ENCODE results near the gene ANKS1B. TPM values are rescaled to one million over a fixed set of nuclear protein-coding genes. Genes with fewer than 3 reads are reported as not detected.
"Not testable (repeated sequence)": the region's sequence is repeated elsewhere in the genome, so short reads cannot be mapped to it uniquely, and the experiment has no call there.

The ANKS1B gene
- total and polyA plus RNA-seq, 3 experiments from 2014 or later, result 0.39 to 0.60 TPM; not detected in 1

DNA sequence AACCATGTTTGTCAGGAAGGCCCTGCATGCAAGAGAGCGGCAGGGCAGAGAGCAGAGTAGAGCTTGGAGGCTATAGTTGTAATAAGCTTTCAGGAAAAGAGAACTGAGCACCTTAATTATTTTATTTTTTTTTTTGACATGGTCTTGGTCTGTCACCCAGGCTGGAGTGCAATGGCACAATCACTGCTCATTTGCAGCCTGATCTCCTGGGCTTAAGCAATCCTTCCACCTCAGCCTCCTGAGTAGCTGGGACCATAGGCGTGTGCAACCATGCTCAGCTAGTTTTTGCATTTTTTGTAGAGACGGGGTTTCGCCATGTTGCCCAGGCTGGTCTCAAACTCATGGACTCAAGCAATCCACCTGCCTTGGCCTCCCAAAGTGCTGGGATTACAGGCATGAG lies 950.5 kb downstream of the ANKS1B start:
- POLR2A ChIA-PET; DNase-seq; H3K9me3 Mint-ChIP-seq; H3K27me3 ChIP-seq (ENCODE audit: insufficient read depth, low read length, poor library complexity, severe bottlenecking); H3K36me3 ChIP-seq (ENCODE audit: insufficient read depth, low read length); H3K4me3 ChIP-seq (ENCODE audit: low read length); H3K27ac Mint-ChIP-seq; H3K36me3 Mint-ChIP-seq; H3K4me1 Mint-ChIP-seq; H3K4me3 Mint-ChIP-seq; H3K9me3 ChIP-seq (ENCODE audit: low read length); H3K4me1 ChIP-seq (ENCODE audit: insufficient read depth, low read length); H3K27me3 Mint-ChIP-seq; H3K27ac ChIP-seq (ENCODE audit: low read depth, low read length): not testable (repeated sequence)
- CTCF ChIA-PET, result interaction anchor here (2.0 kb wide), 1 partner anchor 10 kb away, joined by 8 read pairs; no protein-coding TSS in a partner anchor

DNA sequence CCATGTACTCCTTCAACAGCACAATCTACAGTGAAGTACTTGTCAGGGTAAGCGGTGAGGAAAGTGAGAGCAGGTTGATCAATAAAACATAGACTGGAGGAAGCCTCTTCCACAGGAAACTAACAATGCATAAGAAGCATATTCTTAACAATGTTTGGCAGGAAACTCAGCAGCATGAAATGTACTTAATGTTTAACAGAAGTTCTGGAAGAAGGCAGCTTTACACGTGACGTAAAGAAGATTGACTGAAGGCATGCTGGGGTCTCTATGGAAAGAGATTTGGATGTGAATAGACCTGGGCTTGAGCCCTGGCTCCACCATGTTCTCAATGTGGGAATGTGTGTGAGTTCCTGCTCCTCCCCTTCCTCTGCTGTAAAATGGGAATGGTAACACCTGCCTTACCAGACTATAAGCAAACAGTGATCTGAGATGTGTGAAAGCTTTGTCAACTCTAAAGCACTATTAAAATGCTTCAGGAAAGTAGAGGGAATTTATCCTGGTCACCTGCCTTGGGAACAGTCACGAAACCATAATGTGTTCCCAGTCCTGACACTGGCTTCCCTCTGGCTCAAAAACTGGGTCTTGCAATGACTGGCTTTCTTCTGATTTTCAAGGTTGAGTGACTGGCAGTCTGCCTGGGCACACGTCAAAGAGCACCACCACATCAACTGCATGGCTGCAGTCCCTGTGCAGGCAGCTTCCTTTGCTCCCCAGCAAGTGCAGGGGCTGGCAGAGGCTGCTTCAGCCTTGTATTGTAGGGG lies 955.0 kb downstream of the ANKS1B start:
- no peaks in the 10 kb centered on the region for H3K36me3 ChIP-seq (ENCODE audit: insufficient read depth, low read length)
- ChIA-PET CTCF (no interaction called here), POLR2A (no interaction called here)

DNA sequence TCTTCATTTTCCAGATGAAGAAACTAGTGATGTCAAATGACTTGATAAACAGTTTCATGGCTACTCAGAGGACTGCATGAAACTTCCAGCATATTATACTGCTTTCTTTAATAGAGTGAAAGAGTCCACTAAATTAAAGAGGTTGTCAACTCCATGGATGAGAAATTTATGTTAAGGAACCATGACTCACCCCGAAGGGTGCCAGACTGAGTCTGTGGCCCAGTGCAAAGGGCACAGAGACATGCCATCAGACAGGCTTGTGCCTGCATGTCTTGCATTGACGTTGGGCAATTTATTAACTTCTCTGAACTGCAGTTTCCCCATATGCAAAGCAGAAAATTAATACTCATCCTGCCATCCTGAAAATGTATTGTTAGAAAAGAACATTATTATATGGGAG lies 957.3 kb downstream of the ANKS1B start:
- Histone ChIP-seq H3K4me1 (ENCODE audit: insufficient read depth, low read length) (no peaks in the 10 kb centered on the region), H3K4me3 (ENCODE audit: low read length) (no peak overlapping the region), H3K9me3 (ENCODE audit: low read length) (no peaks in the 10 kb centered on the region), H3K27ac (ENCODE audit: low read depth, low read length) (no peak overlapping the region), H3K27me3 (ENCODE audit: insufficient read depth, low read length, poor library complexity, severe bottlenecking) (no peaks in the 10 kb centered on the region), H3K36me3 (ENCODE audit: insufficient read depth, low read length) (no peaks in the 10 kb centered on the region)
- peaks cover 5 to 11% of the 10 kb centered on the region in 2 donors for H3K27me3 Mint-ChIP-seq
- no peak for DNase-seq
- no peak overlapping the region for H3K27ac Mint-ChIP-seq
- no peaks in the 10 kb centered on the region for H3K4me1 Mint-ChIP-seq
- no peaks in the 10 kb centered on the region for H3K36me3 Mint-ChIP-seq
- H3K4me3 Mint-ChIP-seq, result no peak overlapping the region
- no peaks in the 10 kb centered on the region for H3K9me3 Mint-ChIP-seq
- ChIA-PET CTCF (no interaction called here), POLR2A (no interaction called here)

More for the DNA sequence above, 955.0 kb downstream of the ANKS1B start:
- H3K4me3 Mint-ChIP-seq, result no peak overlapping the region
- Histone ChIP-seq H3K4me1 (ENCODE audit: insufficient read depth, low read length) (no peaks in the 10 kb centered on the region), H3K9me3 (ENCODE audit: low read length) (no peaks in the 10 kb centered on the region), H3K4me3 (ENCODE audit: low read length) (no peak overlapping the region), H3K27ac (ENCODE audit: low read depth, low read length) (no peak overlapping the region), H3K27me3 (ENCODE audit: insufficient read depth, low read length, poor library complexity, severe bottlenecking) (no peaks in the 10 kb centered on the region)
- H3K9me3 Mint-ChIP-seq, result no peaks in the 10 kb centered on the region
- no peak overlapping the region for H3K27ac Mint-ChIP-seq
- H3K27me3 Mint-ChIP-seq, result peaks cover 5 to 11% of the 10 kb centered on the region in 2 donors
- H3K36me3 Mint-ChIP-seq, result no peaks in the 10 kb centered on the region
- no peak for DNase-seq
- H3K4me1 Mint-ChIP-seq, result no peaks in the 10 kb centered on the region

DNA sequence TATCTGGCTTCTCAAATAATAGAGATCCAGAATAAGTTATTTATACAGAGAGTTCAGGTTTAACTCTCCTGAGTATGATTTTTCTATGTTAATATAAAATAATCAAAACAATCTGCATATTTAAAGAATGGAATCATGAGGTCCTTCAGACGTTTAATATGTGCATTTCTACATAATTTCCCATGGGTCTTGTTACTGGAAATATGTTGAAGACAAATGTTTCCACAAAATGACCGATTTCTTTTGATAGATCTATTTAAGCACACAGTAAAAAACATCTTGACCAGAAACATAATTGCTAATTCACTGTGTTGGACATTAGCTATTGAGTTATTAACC lies 957.7 kb downstream of the ANKS1B start:
- no peak overlapping the region for H3K27ac Mint-ChIP-seq
- H3K9me3 Mint-ChIP-seq, result no peaks in the 10 kb centered on the region
- H3K36me3 ChIP-seq (ENCODE audit: insufficient read depth, low read length), result no peaks in the 10 kb centered on the region
- no peaks in the 10 kb centered on the region for H3K36me3 Mint-ChIP-seq
- no peaks in the 10 kb centered on the region for H3K4me1 ChIP-seq (ENCODE audit: insufficient read depth, low read length)
- H3K4me1 Mint-ChIP-seq, result no peaks in the 10 kb centered on the region
- no peak overlapping the region for H3K27ac ChIP-seq (ENCODE audit: low read depth, low read length)
- POLR2A ChIA-PET, result no interaction called here
- H3K4me3 ChIP-seq (ENCODE audit: low read length), result no peak overlapping the region
- H3K27me3 ChIP-seq (ENCODE audit: insufficient read depth, low read length, poor library complexity, severe bottlenecking), result no peaks in the 10 kb centered on the region
- no peak overlapping the region for H3K4me3 Mint-ChIP-seq
- DNase-seq, result no peak
- H3K27me3 Mint-ChIP-seq, result peaks cover 4 to 11% of the 10 kb centered on the region in 2 donors
- H3K9me3 ChIP-seq (ENCODE audit: low read length), result no peaks in the 10 kb centered on the region
- CTCF ChIA-PET, result no interaction called here

DNA sequence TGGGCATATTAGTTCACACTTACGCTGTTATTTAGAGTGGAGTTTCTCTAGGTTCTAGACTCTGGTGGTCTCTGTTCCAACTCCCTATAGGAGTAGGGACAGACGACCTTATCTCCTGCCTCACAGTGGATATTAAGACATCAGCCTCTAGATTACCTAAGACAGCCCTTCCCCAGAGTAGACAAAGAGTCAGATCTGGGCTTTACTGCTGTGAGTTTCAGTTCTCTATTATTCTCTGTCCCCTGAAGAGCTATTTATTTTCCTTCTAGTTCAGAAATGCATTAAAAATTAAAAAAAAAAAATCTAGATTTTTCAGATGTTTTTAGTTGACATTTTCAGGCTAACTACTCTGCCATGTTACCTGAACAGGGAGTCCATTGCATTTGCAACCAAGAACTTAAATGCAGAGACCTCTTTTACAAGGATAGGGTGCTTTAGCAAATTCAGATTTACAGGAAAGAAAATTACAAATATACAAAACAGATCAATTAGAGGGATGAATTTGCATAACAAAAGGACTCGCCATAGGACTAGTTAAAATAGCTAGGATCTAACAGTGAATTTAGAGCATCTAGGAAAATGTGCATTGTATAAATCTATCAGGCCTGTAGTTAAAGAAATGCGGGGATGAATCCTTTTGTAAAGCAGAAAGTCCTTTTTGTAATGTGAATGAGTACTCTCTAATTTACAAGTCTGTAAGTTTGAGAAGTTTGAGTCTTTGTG lies 958.2 kb downstream of the ANKS1B start:
- no peak for DNase-seq
- Mint-ChIP-seq H3K27ac (no peak overlapping the region), H3K4me3 (no peak overlapping the region), H3K9me3 (no peaks in the 10 kb centered on the region), H3K36me3 (no peaks in the 10 kb centered on the region), H3K4me1 (no peaks in the 10 kb centered on the region), H3K27me3 (peaks cover 4 to 11% of the 10 kb centered on the region in 2 donors)
- no peaks in the 10 kb centered on the region for H3K4me1 ChIP-seq (ENCODE audit: insufficient read depth, low read length)
- POLR2A ChIA-PET, result no interaction called here
- H3K4me3 ChIP-seq (ENCODE audit: low read length), result no peak overlapping the region
- H3K27ac ChIP-seq (ENCODE audit: low read depth, low read length), result no peak overlapping the region
- H3K9me3 ChIP-seq (ENCODE audit: low read length), result no peaks in the 10 kb centered on the region
- CTCF ChIA-PET, result no interaction called here
- no peaks in the 10 kb centered on the region for H3K36me3 ChIP-seq (ENCODE audit: insufficient read depth, low read length)
- no peaks in the 10 kb centered on the region for H3K27me3 ChIP-seq (ENCODE audit: insufficient read depth, low read length, poor library complexity, severe bottlenecking)

DNA sequence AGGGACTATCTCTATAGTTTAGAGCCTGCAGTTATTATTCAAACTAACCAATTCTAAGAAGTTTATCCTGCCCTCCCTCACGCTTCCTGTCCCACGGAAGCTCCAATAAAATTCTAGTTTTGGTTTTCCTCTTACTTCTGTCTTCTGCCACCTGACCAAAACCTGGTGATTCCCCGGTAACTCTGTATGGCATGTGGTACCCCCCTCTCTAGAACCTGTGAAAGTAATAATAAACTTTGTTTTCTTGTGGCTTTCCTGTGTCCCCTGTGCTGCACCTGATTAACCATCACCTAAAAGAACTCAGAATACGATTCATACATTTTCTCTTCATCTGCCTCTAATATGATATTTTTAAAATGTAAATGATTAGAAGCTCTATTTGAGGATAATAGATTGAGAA lies 959.9 kb downstream of the ANKS1B start:
- H3K27me3 Mint-ChIP-seq, result peaks cover 0 to 11% of the 10 kb centered on the region in 2 donors
- Histone ChIP-seq H3K4me3 (ENCODE audit: low read length) (no peak overlapping the region), H3K27ac (ENCODE audit: low read depth, low read length) (no peak overlapping the region), H3K4me1 (ENCODE audit: insufficient read depth, low read length) (no peaks in the 10 kb centered on the region), H3K9me3 (ENCODE audit: low read length) (no peaks in the 10 kb centered on the region), H3K36me3 (ENCODE audit: insufficient read depth, low read length) (no peaks in the 10 kb centered on the region), H3K27me3 (ENCODE audit: insufficient read depth, low read length, poor library complexity, severe bottlenecking) (no peaks in the 10 kb centered on the region)
- H3K9me3 Mint-ChIP-seq, result no peaks in the 10 kb centered on the region
- no peak overlapping the region for H3K4me3 Mint-ChIP-seq
- no peak overlapping the region for H3K27ac Mint-ChIP-seq
- no peak for DNase-seq
- ChIA-PET CTCF (no interaction called here), POLR2A (no interaction called here)
- H3K4me1 Mint-ChIP-seq, result no peaks in the 10 kb centered on the region
- H3K36me3 Mint-ChIP-seq, result no peaks in the 10 kb centered on the region

DNA sequence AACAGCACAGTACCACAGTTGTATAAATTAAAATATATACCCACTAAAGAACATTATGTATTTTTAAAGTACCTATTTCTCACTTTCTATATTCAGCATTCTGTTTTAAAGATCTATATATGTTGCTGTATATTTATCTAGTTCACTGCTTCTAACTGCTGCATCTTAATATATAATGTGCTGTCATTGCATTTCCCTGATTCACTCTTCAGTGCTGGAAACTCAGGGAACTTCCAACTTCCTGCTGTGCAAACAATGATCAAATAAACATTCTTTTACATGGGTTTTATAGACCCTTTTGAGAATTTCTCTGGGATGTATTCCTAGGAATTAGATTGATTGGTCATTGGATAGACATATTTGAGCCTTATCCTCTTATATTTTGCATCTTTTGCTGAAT lies 960.5 kb downstream of the ANKS1B start:
- no peaks in the 10 kb centered on the region for H3K36me3 Mint-ChIP-seq
- no peak for DNase-seq
- no peaks in the 10 kb centered on the region for H3K9me3 Mint-ChIP-seq
- Histone ChIP-seq H3K36me3 (ENCODE audit: insufficient read depth, low read length) (no peaks in the 10 kb centered on the region), H3K9me3 (ENCODE audit: low read length) (no peaks in the 10 kb centered on the region), H3K27ac (ENCODE audit: low read depth, low read length) (no peak overlapping the region), H3K4me3 (ENCODE audit: low read length) (no peak overlapping the region), H3K27me3 (ENCODE audit: insufficient read depth, low read length, poor library complexity, severe bottlenecking) (no peaks in the 10 kb centered on the region), H3K4me1 (ENCODE audit: insufficient read depth, low read length) (no peaks in the 10 kb centered on the region)
- ChIA-PET CTCF (no interaction called here), POLR2A (no interaction called here)
- H3K27me3 Mint-ChIP-seq, result peaks cover 0 to 11% of the 10 kb centered on the region in 2 donors
- no peaks in the 10 kb centered on the region for H3K4me1 Mint-ChIP-seq
- H3K27ac Mint-ChIP-seq, result no peak overlapping the region
- no peak overlapping the region for H3K4me3 Mint-ChIP-seq

DNA sequence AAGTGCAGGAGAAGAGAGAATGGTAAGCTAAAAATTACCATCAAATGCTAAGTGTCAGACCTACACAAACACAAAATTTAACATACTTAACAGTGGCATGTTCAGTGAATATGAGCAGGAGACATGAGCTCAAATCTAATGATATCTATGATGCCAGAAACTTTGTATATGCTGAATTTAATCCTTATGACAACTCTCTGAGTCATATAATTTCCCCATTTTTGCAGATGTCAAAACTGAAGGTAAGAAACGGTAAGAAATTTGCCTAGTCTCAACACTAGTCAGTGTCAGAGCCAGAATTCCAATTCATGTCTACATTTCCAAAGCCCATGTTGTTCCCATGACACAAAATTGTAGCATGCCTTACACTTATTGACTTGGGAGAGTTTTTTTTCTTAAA lies 963.9 kb downstream of the ANKS1B start:
- Histone ChIP-seq H3K9me3 (ENCODE audit: low read length) (no peaks in the 10 kb centered on the region), H3K4me1 (ENCODE audit: insufficient read depth, low read length) (no peaks in the 10 kb centered on the region), H3K27me3 (ENCODE audit: insufficient read depth, low read length, poor library complexity, severe bottlenecking) (no peaks in the 10 kb centered on the region), H3K4me3 (ENCODE audit: low read length) (no peak overlapping the region), H3K36me3 (ENCODE audit: insufficient read depth, low read length) (no peaks in the 10 kb centered on the region), H3K27ac (ENCODE audit: low read depth, low read length) (no peak overlapping the region)
- H3K27me3 Mint-ChIP-seq, result peaks cover 2 to 8% of the 10 kb centered on the region in 2 donors
- H3K36me3 Mint-ChIP-seq, result no peaks in the 10 kb centered on the region
- H3K27ac Mint-ChIP-seq, result no peak overlapping the region
- no peaks in the 10 kb centered on the region for H3K9me3 Mint-ChIP-seq
- H3K4me1 Mint-ChIP-seq, result no peaks in the 10 kb centered on the region
- H3K4me3 Mint-ChIP-seq, result no peak overlapping the region
- ChIA-PET POLR2A (no interaction called here), CTCF (no interaction called here)
- no peak for DNase-seq
